GM12878 (cell line): Measurements from ENCODE around the gene MB. TPM values are rescaled to one million over a fixed set of nuclear protein-coding genes. Genes with fewer than 3 reads are reported as not detected.

Source experiments
- ATAC-seq: fragments of 200-7000 bp; cut with Tn5 transposase; 3 replicates; pipeline ENCODE4 v1.9.1; 2020; ENCODE audit warnings: mild to moderate bottlenecking, moderate library complexity
- BruUV-seq: library from RNA; stranded (reverse); fragments of 400-500 nt; replicated peaks from 2 replicates; lab custom pipeline; 2021; lab: Mats Ljungman, UMichigan
- CTCF ChIA-PET: fragments of 300-600 bp; sonication (Branson Sonifier 250); formaldehyde crosslinking; extraction: SDS; loops from one replicate; lab custom pipeline; 2021; ENCODE audit warnings: inconsistent platforms; lab: Yijun Ruan, JAX
- POLR2A ChIA-PET: fragments of 350-600 bp; formaldehyde crosslinking; extraction: SDS; loops from one replicate; lab custom pipeline; 2021; ENCODE audit warnings: inconsistent platforms; lab: Charles Lee
- RAD21 ChIA-PET: fragments of 300-600 bp; sonication (Branson Sonifier 250); formaldehyde crosslinking; loops from one replicate; lab custom pipeline; 2023; ENCODE audit warnings: antibody characterized with exemption; ENCODE audit not compliant: unreplicated experiment; lab: Charles Lee
- SMC1A ChIA-PET: fragments of 300-600 bp; sonication (Branson Sonifier 250); formaldehyde crosslinking; loops from one replicate; lab custom pipeline; 2023; ENCODE audit not compliant: unreplicated experiment, uncharacterized antibody; lab: Charles Lee
- DNase-seq: peaks from one replicate; pipeline ENCODE4 v3.0.0-alpha.2; 2011; ENCODE audit warnings: low read depth, low spot score
- FAIRE-seq: peaks from 3 replicates; lab custom pipeline; 2011; peaks lifted over from hg19 to GRCh38; lab: Jason Lieb, UNC
- H2AFZ ChIP-seq: 2 replicates; pipeline ENCODE4 v1.6.0; 2011; ENCODE audit warnings: low read depth, low read length, control low read depth; ENCODE audit not compliant: control insufficient read depth
- H3K27ac ChIP-seq: 2 replicates; pipeline ENCODE4 v1.5.1; 2011; ENCODE audit warnings: control low read depth; ENCODE audit not compliant: control insufficient read depth, insufficient read depth
- H3K27me3 ChIP-seq, 2 experiments: replicated peaks in 1 of 2; 2 replicates each; pipeline versions ENCODE4 v1.6.0 to v1.6.1; 2011; ENCODE audit warnings: low read length in 1 of 2; ENCODE audit not compliant: control insufficient read depth in 2 of 2, insufficient read depth in 2 of 2
- H3K36me3 ChIP-seq, 2 experiments: 2 replicates each; pipeline ENCODE4 v1.5.1; 2011; ENCODE audit warnings: low read length in 1 of 2; ENCODE audit not compliant: control insufficient read depth in 2 of 2, insufficient read depth in 2 of 2
- H3K4me1 ChIP-seq: 2 replicates; pipeline ENCODE4 v1.6.1; 2011; ENCODE audit warnings: mild to moderate bottlenecking, low read length, moderate library complexity, mixed read lengths; ENCODE audit not compliant: control insufficient read depth, insufficient read depth
- H3K4me2 ChIP-seq: 2 replicates; pipeline ENCODE4 v1.6.0; 2011; ENCODE audit warnings: control low read depth; ENCODE audit not compliant: control insufficient read depth, insufficient read depth
- H3K4me3 ChIP-seq: fragments of 200-600 bp; sonication (generic); 2 replicates; pipeline ENCODE4 v1.5.1; 2016
- H3K79me2 ChIP-seq: 2 replicates; pipeline ENCODE4 v1.6.0; 2011; ENCODE audit warnings: low read length; ENCODE audit not compliant: control insufficient read depth, insufficient read depth
- H3K9ac ChIP-seq: 2 replicates; pipeline ENCODE4 v1.8.0; 2011; ENCODE audit warnings: low read length, control low read depth, mixed read lengths; ENCODE audit not compliant: control insufficient read depth, insufficient read depth
- H3K9me3 ChIP-seq: replicated peaks from 3 replicates; pipeline ENCODE4 v1.5.1; 2011; ENCODE audit warnings: mild to moderate bottlenecking, low read length; ENCODE audit not compliant: control insufficient read depth, insufficient read depth
- H4K20me1 ChIP-seq: 2 replicates; pipeline ENCODE4 v1.6.0; 2011; ENCODE audit not compliant: control insufficient read depth, insufficient read depth
- CEBPZ ChIP-seq: fragments of 150-350 bp; IDR thresholded peaks from 2 replicates; pipeline ENCODE4 v1.6.1; 2016; ENCODE audit warnings: low read depth, low read length
- E2F4 ChIP-seq: IDR thresholded peaks from 2 replicates; pipeline ENCODE4 v1.6.1; 2012; ENCODE audit warnings: low read depth, low read length, improper control_type of control experiment
- EP300 ChIP-seq, 2 experiments: fragments of 150-350 bp in 1 of 2; IDR thresholded peaks; 2 replicates each; pipeline ENCODE4 v1.6.1; 2011 to 2012; ENCODE audit warnings: low read depth in 2 of 2, low read length in 2 of 2, borderline replicate concordance in 1 of 2, improper control_type of control experiment in 1 of 2, inconsistent platforms in 1 of 2; ENCODE audit not compliant: control insufficient read depth in 1 of 2
- ETV6 ChIP-seq, 2 experiments: fragments of 450-650 bp in 1 of 2; IDR thresholded peaks in 1 of 2; conservative IDR thresholded peaks in 1 of 2; 2 replicates each; pipeline ENCODE4 v1.6.1; 2014; ENCODE audit warnings: antibody characterized with exemption in 1 of 2, borderline replicate concordance in 1 of 2, low read depth in 1 of 2, mild to moderate bottlenecking in 1 of 2, moderate library complexity in 1 of 2
- HDGF ChIP-seq: fragments of 450-650 bp; IDR thresholded peaks from 2 replicates; pipeline ENCODE4 v1.6.1; 2016; ENCODE audit warnings: antibody characterized with exemption
- RFX5 ChIP-seq: IDR thresholded peaks from 2 replicates; pipeline ENCODE4 v1.6.1; 2011; ENCODE audit warnings: low read depth, low read length, improper control_type of control experiment
- RUNX3 ChIP-seq: IDR thresholded peaks from 2 replicates; pipeline ENCODE4 v1.6.1; 2012; ENCODE audit warnings: low read length, inconsistent platforms
- SP1 ChIP-seq: IDR thresholded peaks from one replicate; pipeline ENCODE4 v1.6.1; 2011; ENCODE audit warnings: low read depth, low read length
- SREBF1 ChIP-seq: IDR thresholded peaks from 2 replicates; pipeline ENCODE4 v1.6.1; 2012; ENCODE audit warnings: mild to moderate bottlenecking, low read length
- TAF1 ChIP-seq: IDR thresholded peaks from 2 replicates; pipeline ENCODE4 v1.6.1; 2011; ENCODE audit warnings: mild to moderate bottlenecking, low read depth, low read length, borderline replicate concordance
- WRNIP1 ChIP-seq: IDR thresholded peaks from 2 replicates; pipeline ENCODE4 v1.6.1; 2011; ENCODE audit warnings: low read depth, low read length, improper control_type of control experiment, borderline replicate concordance
- ZSCAN29 ChIP-seq: fragments of 450-650 bp; IDR thresholded peaks from 2 replicates; pipeline ENCODE4 v1.6.1; 2017; ENCODE audit warnings: mild to moderate bottlenecking, moderate library complexity
- WGBS: methylation state at CpG from one replicate; pipeline ENCODE4 v1.1.6; 2016; ENCODE audit warnings: low lambda C conversion rate; ENCODE audit not compliant: insufficient replicate concordance, insufficient coverage; ENCODE audit errors: missing lambda C conversion rate; 5-methylcytosine and 5-hydroxymethylcytosine counted together
- in situ Hi-C: fragments of 300-500 bp; cut with MboI; formaldehyde crosslinking; loops from 9 replicates; pipeline ENCODE4 v1.14.3; 2018; ENCODE audit warnings: mixed read lengths
- intact Hi-C: fragments of 100-400 bp; cut with micrococcal nuclease; formaldehyde crosslinking; loops from one replicate; pipeline ENCODE4 v1.14.2; 2022; ENCODE audit not compliant: unreplicated experiment
- polyA plus RNA-seq, 11 experiments: library from polyadenylated mRNA; depleted of rRNA in 4 of 11; unstranded in 6 of 11; stranded (reverse) in 5 of 11; fragments of >200 nt; fragmentation: Nextera tagmentation in 4 of 11; fragmentation: Illumina TruSeq in 1 of 11; extraction: Ambion mirVana in 4 of 11; extraction: Trizol in 1 of 11; gene quantifications; 1 replicate in 1 of 11; 2 replicates in 10 of 11; pipeline versions ENCODE4 v1.2.1 to v1.2.3, GENCODE V29; 2011 to 2016; ENCODE audit warnings: inconsistent platforms in 2 of 11, missing spikeins in 2 of 11, low read depth in 1 of 11
- total RNA-seq, 4 experiments: library from RNA; depleted of rRNA in 3 of 4; stranded (reverse); fragments of >200 nt in 3 of 4; fragmentation: Illumina TruSeq in 1 of 4; extraction: Trizol in 1 of 4; gene quantifications; 2 replicates each; pipeline versions ENCODE4 v1.2.1 to v1.2.3, GENCODE V29; 2013 to 2021

Gene MB
- total and polyA plus RNA-seq, 10 of the 15 experiments (the other 5 are each of a cell fraction or from before 2014, with no cell fraction given) = 0.09 to 0.41 (median 0.23) TPM; not detected in 3

GRCh38 chr22:35597692-35598395 is 19.3 kb downstream of the MB start:
- Histone ChIP-seq H2AFZ (no peak overlapping the region), H3K9me3 (no peaks in the 10 kb centered on the region), H3K27ac (no peak overlapping the region), H3K4me3 (no peak overlapping the region), H3K4me2 (no peak overlapping the region), H3K27me3 (no peaks in the 10 kb centered on the region), H3K9ac (no peak overlapping the region), H4K20me1 (no peaks in the 10 kb centered on the region), H3K4me1 (no peaks in the 10 kb centered on the region), H3K79me2 (no peaks in the 10 kb centered on the region), H3K36me3 (no peaks in the 10 kb centered on the region)
- intact Hi-C loops (no loop called here), in situ Hi-C loops (no loop called here)
- ChIA-PET POLR2A (no interaction called here), SMC1A (interaction anchor here (0.7 kb wide), 1 partner anchor 226 kb away, joined by 3 read pairs; no protein-coding TSS in a partner anchor), RAD21 (no interaction called here), CTCF (interaction anchor here (0.8 to 0.9 kb wide), 2 partner anchors 125 to 230 kb away, joined by 3 to 5 read pairs; no protein-coding TSS in a partner anchor)
- TF ChIP-seq SP1 = no peak
- DNase-seq (no peak), FAIRE-seq (no peak), ATAC-seq (no peak)
- no TSS peak for BruUV-seq
- 47% methylated on average over 16 of the region's 16 CpGs for WGBS

GRCh38 chr22:35596821-35597220 is 20.3 kb downstream of the MB start:
- TF ChIP-seq ETV6 (conservative IDR thresholded peaks at IDR 0.05 in 1 of 2, IDR thresholded peaks at IDR 0.05 in 1 of 2; ENCODE audit: borderline replicate concordance in 1 of 2, low read depth in 1 of 2) (no peak), SREBF1 (no peak), HDGF (no peak), E2F4 (no peak), EP300 (IDR thresholded peaks at IDR 0.05; ENCODE audit: borderline replicate concordance in 1 of 2, control insufficient read depth in 1 of 2, low read depth in 2 of 2, low read length in 2 of 2) (no peak), ZSCAN29 (no peak), RUNX3 (no peak), WRNIP1 (no peak), TAF1 (no peak), CEBPZ (no peak), RFX5 (no peak)
- H3K9ac ChIP-seq = no peak overlapping the region
- FAIRE-seq (no peak), DNase-seq (no peak), ATAC-seq (no peak)
- H3K4me2 ChIP-seq = no peak overlapping the region
- ChIA-PET SMC1A (no interaction called here), CTCF (interaction anchor here (0.8 kb wide), 1 partner anchor 124 kb away, joined by 5 read pairs; no protein-coding TSS in a partner anchor), POLR2A (no interaction called here), RAD21 (no interaction called here)
- BruUV-seq = no TSS peak
- no peaks in the 10 kb centered on the region for H3K9me3 ChIP-seq
- no peaks in the 10 kb centered on the region for H4K20me1 ChIP-seq
- no peak overlapping the region for H3K27ac ChIP-seq
- WGBS = 42% methylated on average over 7 of the region's 7 CpGs
- intact Hi-C loops = no loop called here
- in situ Hi-C loops = no loop called here
- no peaks in the 10 kb centered on the region for H3K36me3 ChIP-seq
- no peak overlapping the region for H3K4me3 ChIP-seq
- H2AFZ ChIP-seq = no peak overlapping the region
- no peaks in the 10 kb centered on the region for H3K27me3 ChIP-seq
- no peaks in the 10 kb centered on the region for H3K79me2 ChIP-seq
- H3K4me1 ChIP-seq = no peaks in the 10 kb centered on the region
